Tibial nerve (tissue), 4 donors: ENCODE data around the gene JMJD7. TPM values are rescaled to one million over a fixed set of nuclear protein-coding genes. Genes with fewer than 3 reads are reported as not detected.

Experiments
- DNase-seq, 2 donors: peaks; one replicate each; pipeline ENCODE4 v3.0.0-alpha.2; 2019; ENCODE audit warnings: low spot score in 2 of 2
- H3K27ac ChIP-seq, 4 donors: fragments of 200-600 bp; sonication (generic) in 3 of 4; one replicate each; pipeline ENCODE4 v1.5.1; 2017 to 2019; ENCODE audit warnings: mild to moderate bottlenecking in 1 of 4
- H3K27me3 ChIP-seq, 2 donors: fragments of 200-600 bp; sonication (generic) in 1 of 2; one replicate each; pipeline versions ENCODE4 v1.5.1 to v1.6.0; 2017 to 2019
- H3K36me3 ChIP-seq, 3 donors: fragments of 200-600 bp; sonication (generic); one replicate each; pipeline ENCODE4 v1.5.1; 2018 to 2019
- H3K4me1 ChIP-seq, 4 donors: fragments of 200-600 bp; sonication (generic) in 3 of 4; one replicate each; pipeline ENCODE4 v1.5.1; 2017 to 2019
- H3K4me3 ChIP-seq, 4 donors: fragments of 200-600 bp; sonication (generic) in 3 of 4; one replicate each; pipeline ENCODE4 v1.5.1; 2017 to 2019; ENCODE audit warnings: mild to moderate bottlenecking in 1 of 4, moderate library complexity in 1 of 4
- H3K9me3 ChIP-seq, 4 donors: fragments of 200-600 bp; sonication (generic) in 3 of 4; one replicate each; pipeline ENCODE4 v1.5.1; 2017 to 2019
- CTCF ChIP-seq, 5 experiments: fragments of 200-600 bp in 3 of 5; fragments of 450-650 bp in 2 of 5; sonication (generic) in 3 of 5; IDR thresholded peaks; one replicate each; pipeline ENCODE4 v1.5.1; 2016 to 2019; ENCODE audit warnings: antibody characterized with exemption in 5 of 5, mild to moderate bottlenecking in 3 of 5, moderate library complexity in 2 of 5
- EP300 ChIP-seq, 2 donors: sonication (generic); formaldehyde crosslinking; IDR thresholded peaks; one replicate each; pipeline ENCODE4 v1.6.1; 2017; ENCODE audit warnings: antibody characterized with exemption in 2 of 2, mild to moderate bottlenecking in 1 of 2
- POLR2A ChIP-seq, 2 donors: fragments of 450-650 bp; IDR thresholded peaks; one replicate each; pipeline ENCODE4 v1.6.1; 2017; ENCODE audit warnings: antibody characterized with exemption in 2 of 2, mild to moderate bottlenecking in 2 of 2, moderate library complexity in 2 of 2
- WGBS, 2 donors: methylation state at CpG; one replicate each; pipeline ENCODE4 v1.1.5; 2018; 5-methylcytosine and 5-hydroxymethylcytosine counted together
- total RNA-seq, 4 donors: library from RNA; depleted of rRNA; stranded (reverse); fragments of >200 nt; gene quantifications; one replicate each; pipeline ENCODE4 v1.1.0, GENCODE V29; 2016

JMJD7 gene
- total RNA-seq, 4 donors from 2014 or later = 9.0 to 16.8 (median 12.0) TPM

DNA sequence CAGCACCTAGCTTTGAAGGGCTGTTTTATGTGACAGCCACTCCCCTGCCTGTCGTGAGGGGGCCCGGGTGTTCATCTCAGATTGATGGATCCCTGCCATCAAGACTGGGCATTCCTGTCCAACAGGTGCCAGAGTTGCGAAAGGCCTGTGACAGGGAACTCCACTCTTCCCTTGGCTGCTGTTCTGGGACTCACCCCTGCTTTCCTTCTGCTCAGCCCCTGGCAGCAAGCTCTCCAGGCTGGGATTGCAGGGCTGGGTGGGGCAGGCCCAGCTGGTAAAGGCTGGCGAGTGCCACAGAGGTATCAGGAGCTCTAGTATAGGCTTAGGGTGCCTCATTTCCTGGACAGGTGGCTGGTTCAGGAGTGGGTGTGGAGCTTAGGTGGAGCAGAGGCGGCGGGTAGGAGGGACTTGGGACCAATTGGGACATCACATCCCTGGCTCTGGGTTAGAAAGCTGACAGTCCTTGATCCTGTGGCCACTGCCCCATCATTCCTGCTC lies 10.6 kb downstream of the JMJD7 start, which contains the start of gene PLA2G4B:
Gene PLA2G4B, plus strand, starts transcription at position 448 of the 498 bp plus-strand sequence. CDS start 67 bp downstream, outside the sequence.
- whole genome bisulfite sequencing, 2 donors = 94 to 96% methylated on average over 6 of the region's 6 CpGs
- Histone ChIP-seq H3K4me3 (no peak within 1 kb of the TSS), H3K9me3 (no peaks in the 10 kb centered on the region), H3K36me3 (peaks cover 0 to 88% (median 10%) of the 10 kb centered on the region in 3 donors), H3K27me3 (no peaks in the 10 kb centered on the region), H3K4me1 (no peaks in the 10 kb centered on the region), H3K27ac (no peak within 1 kb of the TSS)
- no peak for TF ChIP-seq CTCF (IDR thresholded peaks at IDR 0.05)
- TF ChIP-seq EP300 (IDR thresholded peaks at IDR 0.05) = no peak
- no peak for TF ChIP-seq POLR2A (IDR thresholded peaks at IDR 0.05)
- no peak for DNase-seq

GRCh38 chr15:41839781-41840491 lies 12.0 kb downstream of the JMJD7 start:
- no peak for TF ChIP-seq POLR2A (IDR thresholded peaks at IDR 0.05)
- no peak for TF ChIP-seq EP300 (IDR thresholded peaks at IDR 0.05)
- no peak for TF ChIP-seq CTCF (IDR thresholded peaks at IDR 0.05)
- no peaks in the 10 kb centered on the region for H3K27me3 ChIP-seq
- no peak for DNase-seq
- H3K27ac ChIP-seq = no peak overlapping the region
- peaks cover 0 to 95% (median 10%) of the 10 kb centered on the region in 3 donors for H3K36me3 ChIP-seq
- H3K4me1 ChIP-seq = no peaks in the 10 kb centered on the region
- WGBS, 2 donors = 85 to 89% methylated on average over 9 to 16 of the region's 16 CpGs
- H3K9me3 ChIP-seq = no peaks in the 10 kb centered on the region
- H3K4me3 ChIP-seq = no peak overlapping the region

GRCh38 chr15:41840673-41841072 lies 12.8 kb downstream of the JMJD7 start:
- Histone ChIP-seq H3K27ac (no peak overlapping the region), H3K4me1 (no peaks in the 10 kb centered on the region), H3K9me3 (no peaks in the 10 kb centered on the region), H3K36me3 (peaks cover 0 to 95% (median 10%) of the 10 kb centered on the region in 3 donors), H3K4me3 (no peak overlapping the region), H3K27me3 (no peaks in the 10 kb centered on the region)
- no peak for DNase-seq
- TF ChIP-seq CTCF (IDR thresholded peaks at IDR 0.05) = no peak
- no peak for TF ChIP-seq EP300 (IDR thresholded peaks at IDR 0.05)
- no peak for TF ChIP-seq POLR2A (IDR thresholded peaks at IDR 0.05)
- 83 to 93% methylated on average over 15 of the region's 15 CpGs for WGBS, 2 donors

DNA sequence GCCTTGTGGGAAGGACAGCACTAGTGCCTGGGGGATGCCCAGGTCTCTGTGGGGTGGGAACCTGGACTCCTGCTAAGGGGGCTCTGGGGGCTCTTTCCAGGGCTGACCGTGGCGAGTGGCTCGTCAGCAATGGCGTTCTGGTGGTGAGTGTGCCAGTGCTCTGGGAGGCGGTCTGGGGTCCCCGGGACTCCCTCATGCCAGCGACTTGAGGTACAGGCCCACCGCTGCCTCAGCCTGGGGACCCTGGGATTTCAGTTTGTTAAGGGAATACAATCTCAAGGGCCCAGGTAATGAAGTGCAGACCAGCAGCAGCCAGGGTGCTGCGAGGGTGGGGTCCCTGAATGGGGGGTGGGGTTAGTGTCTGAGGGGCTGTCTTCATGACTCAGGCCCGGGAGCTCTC lies 13.2 kb downstream of the JMJD7 start:
- H3K36me3 ChIP-seq = peaks cover 0 to 95% (median 7%) of the 10 kb centered on the region in 3 donors
- no peak overlapping the region for H3K4me3 ChIP-seq

More for the DNA sequence above, 13.2 kb downstream of the JMJD7 start:
- WGBS, 2 donors = 90 to 97% methylated on average over 7 to 10 of the region's 10 CpGs
- no peak overlapping the region for H3K27ac ChIP-seq
- no peak for TF ChIP-seq POLR2A (IDR thresholded peaks at IDR 0.05)
- no peak for TF ChIP-seq CTCF (IDR thresholded peaks at IDR 0.05)
- TF ChIP-seq EP300 (IDR thresholded peaks at IDR 0.05) = no peak
- H3K27me3 ChIP-seq = no peaks in the 10 kb centered on the region
- no peaks in the 10 kb centered on the region for H3K4me1 ChIP-seq
- no peaks in the 10 kb centered on the region for H3K9me3 ChIP-seq
- DNase-seq = no peak
